Psoas muscle (tissue), 8 donors: ENCODE results near the gene NEK2. TPM values are rescaled to one million over a fixed set of nuclear protein-coding genes. Genes with fewer than 3 reads are reported as not detected.
"Not testable (repeated sequence)": the region's sequence is repeated elsewhere in the genome, so short reads cannot be mapped to it uniquely, and the experiment has no call there.

Experiments
- ATAC-seq, 4 donors: fragments of 200-7000 bp; cut with Tn5 transposase; one replicate each; pipeline ENCODE4 v1.9.1; 2020; ENCODE audit warnings: moderate library complexity in 3 of 4, mild to moderate bottlenecking in 2 of 4
- DNase-seq, 2 donors: peaks; one replicate each; pipeline ENCODE4 v3.0.0-alpha.2; 2020
- H3K27ac ChIP-seq: fragments of 200-600 bp; one replicate; pipeline ENCODE4 v1.8.0; 2022
- H3K27me3 ChIP-seq, 3 donors: fragments of 200-600 bp in 1 of 3; one replicate each; pipeline versions ENCODE4 v1.6.1 to v1.8.0; 2013 to 2022; ENCODE audit warnings: low read length in 2 of 3, mild to moderate bottlenecking in 2 of 3, moderate library complexity in 1 of 3; ENCODE audit not compliant: insufficient read depth in 3 of 3
- H3K36me3 ChIP-seq, 2 donors: fragments of 200-600 bp in 1 of 2; one replicate each; pipeline versions ENCODE4 v1.6.1 to v1.8.0; 2013 to 2022; ENCODE audit warnings: low read depth in 1 of 2, mild to moderate bottlenecking in 1 of 2, moderate library complexity in 1 of 2; ENCODE audit not compliant: insufficient read depth in 1 of 2
- H3K4me1 ChIP-seq: fragments of 200-600 bp; one replicate; pipeline ENCODE4 v1.8.0; 2022
- H3K4me3 ChIP-seq: fragments of 200-600 bp; one replicate; pipeline ENCODE4 v1.8.0; 2022; ENCODE audit warnings: mild to moderate bottlenecking
- H3K9me3 ChIP-seq: fragments of 200-600 bp; one replicate; pipeline ENCODE4 v1.8.0; 2022
- WGBS, 3 donors: extraction: QIAGEN DNeasy Blood & Tissue Kit; methylation state at CpG; one replicate each; pipeline versions ENCODE4 v1.1.6 to v1.1.7; 2013; 5-methylcytosine and 5-hydroxymethylcytosine counted together
- intact Hi-C, 2 donors: fragments of 100-400 bp; cut with DNase I; formaldehyde crosslinking; loops; one replicate each; pipeline versions ENCODE4 v1.11.0 to v1.14.2; 2022
- polyA plus RNA-seq, 3 donors: library from polyadenylated mRNA; stranded (reverse); fragments of 200-250 nt; gene quantifications; one replicate each; pipeline ENCODE4 v1.2.3, GENCODE V29; 2013
- total RNA-seq, 4 donors: library from RNA; stranded (reverse); fragmentation: NEBNext Ultra II Directional in 2 of 4; extraction: Animal tissue kit (Norgen Biotek cat#: 25700) in 2 of 4; gene quantifications; one replicate each; pipeline versions ENCODE4 v1.2.1 to v1.2.4, GENCODE V29; 2021 to 2023
- TF ChIP-seq, protein P1 (sequence below): fragments of 200-600 bp; IDR thresholded peaks from one replicate; pipeline ENCODE4 v1.8.0; 2022; ENCODE audit warnings: antibody characterized with exemption
- donor health status: healthy with polysubstance abuse.
- donor health status: DM: no; HTN: no; CAD: no; lungs with moderate emphysema.
- donor health status: Bipolar disorder and iron deficiency.
- donor health status: healthy.
- donor health status: DM: yes; HTN: yes; CAD: no.
- donor health status: DM: no; HTN: no; CAD: no.
- donor health status: DM: no; HTN: no; CAD: no.
- donor health status: DM: yes; HTN: yes; CAD: no.

Gene NEK2
- total and polyA plus RNA-seq, 7 donors: 0.03 to 0.04 TPM; not detected in 5

GRCh38 chr1:211685823-211686222 lies 10.4 kb upstream of the NEK2 start:
- ATAC-seq: no peak
- TF ChIP-seq, protein P1, sequence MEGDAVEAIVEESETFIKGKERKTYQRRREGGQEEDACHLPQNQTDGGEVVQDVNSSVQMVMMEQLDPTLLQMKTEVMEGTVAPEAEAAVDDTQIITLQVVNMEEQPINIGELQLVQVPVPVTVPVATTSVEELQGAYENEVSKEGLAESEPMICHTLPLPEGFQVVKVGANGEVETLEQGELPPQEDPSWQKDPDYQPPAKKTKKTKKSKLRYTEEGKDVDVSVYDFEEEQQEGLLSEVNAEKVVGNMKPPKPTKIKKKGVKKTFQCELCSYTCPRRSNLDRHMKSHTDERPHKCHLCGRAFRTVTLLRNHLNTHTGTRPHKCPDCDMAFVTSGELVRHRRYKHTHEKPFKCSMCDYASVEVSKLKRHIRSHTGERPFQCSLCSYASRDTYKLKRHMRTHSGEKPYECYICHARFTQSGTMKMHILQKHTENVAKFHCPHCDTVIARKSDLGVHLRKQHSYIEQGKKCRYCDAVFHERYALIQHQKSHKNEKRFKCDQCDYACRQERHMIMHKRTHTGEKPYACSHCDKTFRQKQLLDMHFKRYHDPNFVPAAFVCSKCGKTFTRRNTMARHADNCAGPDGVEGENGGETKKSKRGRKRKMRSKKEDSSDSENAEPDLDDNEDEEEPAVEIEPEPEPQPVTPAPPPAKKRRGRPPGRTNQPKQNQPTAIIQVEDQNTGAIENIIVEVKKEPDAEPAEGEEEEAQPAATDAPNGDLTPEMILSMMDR: no peak

GRCh38 chr1:211684791-211685190 lies 9.4 kb upstream of the NEK2 start:
- Histone ChIP-seq H3K36me3 (no peaks in the 10 kb centered on the region), H3K9me3 (no peaks in the 10 kb centered on the region), H3K27ac (no peak overlapping the region), H3K27me3 (no peaks in the 10 kb centered on the region), H3K4me3 (no peak overlapping the region), H3K4me1 (no peaks in the 10 kb centered on the region)
- no peak for DNase-seq
- no peak for ATAC-seq
- 75 to 81% (median 77%) methylated on average over 3 of the region's 3 CpGs for WGBS, 3 donors
- TF ChIP-seq, protein P1: no peak
- intact Hi-C loops: loop anchor here (5.0 to 10.0 kb wide), 4 partner anchors 148 to 348 kb away; partner anchors contain the start of gene LPGAT1 (in 1 of the 2)

More at GRCh38 chr1:211685823-211686222, 10.4 kb upstream of the NEK2 start:
- no peak overlapping the region for H3K27ac ChIP-seq
- intact Hi-C loops: loop anchor here in 1 of 2 donors (10.0 kb wide), 1 partner anchor 259 kb away; no protein-coding TSS in a partner anchor
- no peak overlapping the region for H3K4me3 ChIP-seq
- H3K27me3 ChIP-seq: no peaks in the 10 kb centered on the region
- no peak for DNase-seq
- no peaks in the 10 kb centered on the region for H3K9me3 ChIP-seq
- WGBS, 3 donors: 61 to 82% (median 65%) methylated on average over 7 of the region's 7 CpGs
- H3K36me3 ChIP-seq: no peaks in the 10 kb centered on the region
- H3K4me1 ChIP-seq: no peaks in the 10 kb centered on the region

- no peak for DNase-seq
- WGBS, 3 donors: 70 to 76% (median 75%) methylated on average over 3 of the region's 3 CpGs
- no peak overlapping the region for H3K27ac ChIP-seq
These were observed 8.9 kb upstream of the NEK2 start for GRCh38 chr1:211684331-211684730.

GRCh38 chr1:211683396-211684297 lies 8.2 kb upstream of the NEK2 start:
- 81 to 83% (median 82%) methylated on average over 8 of the region's 8 CpGs for WGBS, 3 donors
- intact Hi-C loops: loop anchor here (2.0 to 10.0 kb wide), 5 partner anchors 147 to 349 kb away; partner anchors contain the start of gene LPGAT1 (in 2 of the 2)

More at GRCh38 chr1:211684331-211684730, 8.9 kb upstream of the NEK2 start:
- Histone ChIP-seq H3K36me3 (no peaks in the 10 kb centered on the region), H3K4me1 (no peaks in the 10 kb centered on the region), H3K4me3 (no peak overlapping the region), H3K27me3 (no peaks in the 10 kb centered on the region), H3K9me3 (no peaks in the 10 kb centered on the region)
- intact Hi-C loops: loop anchor here (5.0 to 10.0 kb wide), 4 partner anchors 148 to 348 kb away; partner anchors contain the start of gene LPGAT1 (in 1 of the 2)
- TF ChIP-seq, protein P1: no peak
- ATAC-seq: no peak

DNA sequence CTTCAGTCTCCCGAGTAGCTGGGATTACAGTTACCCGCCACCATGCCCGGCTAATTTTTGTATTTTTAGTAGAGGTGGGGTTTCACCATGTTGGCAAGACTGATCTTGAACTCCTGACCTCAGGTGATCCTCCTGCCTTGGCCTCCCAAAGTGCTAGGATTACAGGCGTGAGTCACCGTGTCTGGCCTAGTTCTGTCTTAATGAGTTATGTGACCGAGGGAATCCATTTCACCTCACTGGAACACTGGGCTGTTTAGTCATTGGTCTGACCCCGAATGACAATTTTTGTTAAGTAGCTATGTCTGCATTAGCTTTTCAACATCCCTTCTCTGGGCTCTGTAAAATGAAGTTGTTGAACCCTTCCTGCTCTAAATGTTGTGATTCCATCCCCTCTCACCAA lies 6.8 kb upstream of the NEK2 start:
- not testable (repeated sequence) for H3K9me3 ChIP-seq, H3K27ac ChIP-seq, ATAC-seq, H3K27me3 ChIP-seq, H3K4me1 ChIP-seq, H3K36me3 ChIP-seq, DNase-seq, H3K4me3 ChIP-seq
- WGBS, 3 donors: 76 to 89% (median 77%) methylated on average over 7 of the region's 7 CpGs
- intact Hi-C loops: loop anchor here (2.0 to 10.0 kb wide), 5 partner anchors 149 to 350 kb away; partner anchors contain the start of gene LPGAT1 (in 2 of the 2)

More at GRCh38 chr1:211683396-211684297, 8.2 kb upstream of the NEK2 start:
- TF ChIP-seq, protein P1: no peak
- no peak overlapping the region for H3K4me3 ChIP-seq
- H3K4me1 ChIP-seq: no peaks in the 10 kb centered on the region
- no peak for ATAC-seq
- no peaks in the 10 kb centered on the region for H3K9me3 ChIP-seq
- no peaks in the 10 kb centered on the region for H3K36me3 ChIP-seq
- no peak overlapping the region for H3K27ac ChIP-seq
- no peak for DNase-seq
- no peaks in the 10 kb centered on the region for H3K27me3 ChIP-seq
